IMR-90 (cell line): Measurements from ENCODE around the gene RNPEPL1. TPM values are rescaled to one million over a fixed set of nuclear protein-coding genes. Genes with fewer than 3 reads are reported as not detected.
A peak's percentile ranks its signal among the peaks of the same experiment; 100 is the strongest.

Source experiments
- ATAC-seq: fragments of 200-7000 bp; cut with Tn5 transposase; 2 replicates; pipeline ENCODE4 v1.9.1; 2020; ENCODE audit warnings: low read depth, mild to moderate bottlenecking, moderate library complexity
- BruUV-seq: library from RNA; stranded (reverse); fragments of 400-500 nt; replicated peaks from 2 replicates; lab custom pipeline; 2021; lab: Mats Ljungman, UMichigan
- CTCF ChIA-PET: fragments of 300-600 bp; formaldehyde crosslinking; extraction: SDS; loops from one replicate; lab custom pipeline; 2021; ENCODE audit warnings: antibody characterized with exemption; lab: Yijun Ruan, JAX
- POLR2A ChIA-PET: fragments of 300-600 bp; sonication (Branson Sonifier 250); formaldehyde crosslinking; loops from one replicate; lab custom pipeline; 2022; ENCODE audit warnings: antibody characterized with exemption; ENCODE audit not compliant: unreplicated experiment; lab: Charles Lee
- DNase-seq: peaks from one replicate; pipeline ENCODE4 v3.0.0; 2013
- H2AFZ ChIP-seq: replicated peaks from 2 replicates; pipeline ENCODE3; 2013; ENCODE audit warnings: low read length, mild to moderate bottlenecking; ENCODE audit not compliant: poor library complexity
- H2AK5ac ChIP-seq: 2 replicates; pipeline ENCODE4 v1.6.1; 2013; ENCODE audit warnings: low read depth, low read length, inconsistent platforms
- H2AK9ac ChIP-seq: replicated peaks from 2 replicates; pipeline ENCODE3; 2013; ENCODE audit warnings: mild to moderate bottlenecking, low read depth, low read length, moderate library complexity; ENCODE audit not compliant: poor library complexity
- H2BK120ac ChIP-seq: 2 replicates; pipeline ENCODE4 v1.6.1; 2013; ENCODE audit warnings: low read depth, low read length, inconsistent platforms
- H2BK15ac ChIP-seq: 3 replicates; pipeline ENCODE4 v1.6.1; 2013; ENCODE audit warnings: low read depth, low read length, inconsistent platforms
- H2BK20ac ChIP-seq: 2 replicates; pipeline ENCODE4 v1.6.1; 2013; ENCODE audit warnings: low read depth, mild to moderate bottlenecking, inconsistent platforms, low read length, moderate library complexity
- H2BK5ac ChIP-seq: 2 replicates; pipeline ENCODE4 v1.6.1; 2013; ENCODE audit warnings: mild to moderate bottlenecking, low read depth, low read length, inconsistent platforms; ENCODE audit not compliant: poor library complexity, severe bottlenecking
- H3K14ac ChIP-seq: replicated peaks from 2 replicates; pipeline ENCODE4 v1.6.1; 2013; ENCODE audit warnings: low read depth, low read length, inconsistent platforms
- H3K18ac ChIP-seq: 2 replicates; pipeline ENCODE4 v1.6.1; 2013; ENCODE audit warnings: low read depth, low read length, control low read depth
- H3K23ac ChIP-seq: 2 replicates; pipeline ENCODE4 v1.6.1; 2013; ENCODE audit warnings: low read depth, low read length, inconsistent platforms
- H3K27ac ChIP-seq: 2 replicates; pipeline ENCODE4 v1.5.1; 2013; ENCODE audit warnings: mild to moderate bottlenecking, control low read depth, low read length; ENCODE audit not compliant: insufficient read depth
- H3K27me3 ChIP-seq: 2 replicates; pipeline ENCODE4 v1.6.1; 2013; ENCODE audit warnings: low read length; ENCODE audit not compliant: control insufficient read depth, insufficient read depth
- H3K36me3 ChIP-seq: 2 replicates; pipeline ENCODE4 v1.6.1; 2013; ENCODE audit warnings: low read length, mixed read lengths; ENCODE audit not compliant: control insufficient read depth, insufficient read depth
- H3K4ac ChIP-seq: 2 replicates; pipeline ENCODE4 v1.6.1; 2013; ENCODE audit warnings: low read depth, low read length, inconsistent platforms
- H3K4me1 ChIP-seq: 2 replicates; pipeline ENCODE4 v1.6.1; 2013; ENCODE audit warnings: low read length, mixed read lengths; ENCODE audit not compliant: control insufficient read depth, insufficient read depth
- H3K4me2 ChIP-seq: 2 replicates; pipeline ENCODE4 v1.6.1; 2013; ENCODE audit warnings: low read depth, mild to moderate bottlenecking, control low read depth, low read length, moderate library complexity
- H3K4me3 ChIP-seq: 2 replicates; pipeline ENCODE4 v1.5.1; 2013; ENCODE audit warnings: low read depth, mild to moderate bottlenecking, control low read depth, low read length, moderate library complexity; ENCODE audit not compliant: insufficient read depth
- H3K56ac ChIP-seq: 2 replicates; pipeline ENCODE4 v1.6.1; 2013; ENCODE audit warnings: low read length, inconsistent platforms; ENCODE audit not compliant: insufficient read depth; ENCODE audit errors: extremely low read depth
- H3K79me1 ChIP-seq, 2 experiments: 2 replicates each; pipeline ENCODE4 v1.6.1; 2013; ENCODE audit warnings: low read length in 2 of 2, inconsistent platforms in 1 of 2, low read depth in 1 of 2
- H3K9ac ChIP-seq: 2 replicates; pipeline ENCODE4 v1.6.1; 2013; ENCODE audit warnings: low read depth, low read length, control low read depth
- H3K9me1 ChIP-seq: 2 replicates; pipeline ENCODE4 v1.6.1; 2013; ENCODE audit warnings: low read length, inconsistent platforms; ENCODE audit not compliant: insufficient read depth
- H3K9me3 ChIP-seq: 2 replicates; pipeline ENCODE4 v1.6.1; 2013; ENCODE audit warnings: low read length; ENCODE audit not compliant: control insufficient read depth, insufficient read depth
- H4K20me1 ChIP-seq: 2 replicates; pipeline ENCODE4 v1.6.1; 2013; ENCODE audit warnings: low read length, inconsistent platforms; ENCODE audit not compliant: insufficient read depth
- H4K5ac ChIP-seq: 2 replicates; pipeline ENCODE4 v1.6.1; 2013; ENCODE audit warnings: mild to moderate bottlenecking, low read depth, low read length, control low read depth
- H4K8ac ChIP-seq, 2 experiments: 2 replicates each; pipeline ENCODE4 v1.6.1; 2013; ENCODE audit warnings: low read depth in 2 of 2, low read length in 2 of 2, control low read depth in 1 of 2, inconsistent platforms in 1 of 2
- H4K91ac ChIP-seq: 2 replicates; pipeline ENCODE4 v1.6.1; 2013; ENCODE audit warnings: low read depth, low read length, inconsistent platforms; ENCODE audit not compliant: insufficient read depth
- FOS ChIP-seq: fragments of 150-350 bp; IDR thresholded peaks from 2 replicates; pipeline ENCODE4 v1.6.1; 2016; ENCODE audit warnings: low read depth, low read length
- WGBS, 2 experiments: methylation state at CpG; one replicate each; pipeline versions ENCODE4 v1.1.5 to v1.1.7; 2013; ENCODE audit warnings: missing lambda C conversion rate in 2 of 2; ENCODE audit not compliant: insufficient read length in 1 of 2; ENCODE audit errors: extremely low coverage in 2 of 2; 5-methylcytosine and 5-hydroxymethylcytosine counted together
- dilution Hi-C: fragments of 300-500 bp; cut with HindIII; formaldehyde crosslinking; loops from one replicate; pipeline ENCODE4 v1.14.3; 2018; ENCODE audit warnings: low sequenced_read_pairs; ENCODE audit not compliant: unreplicated experiment
- in situ Hi-C: fragments of 300-500 bp; cut with MboI; formaldehyde crosslinking; loops from 3 replicates; pipeline ENCODE4 v1.14.3; 2019; ENCODE audit warnings: low sequenced_read_pairs, inconsistent platforms, mixed read lengths
- intact Hi-C: fragments of 100-400 bp; cut with micrococcal nuclease; formaldehyde crosslinking; loops from 2 replicates; pipeline ENCODE4 v1.10.0; 2022
- polyA plus RNA-seq, 3 experiments: library from polyadenylated mRNA; depleted of rRNA; stranded (reverse); fragments of >200 nt; gene quantifications; 2 replicates each; pipeline ENCODE4 v1.2.3, GENCODE V29; 2012; ENCODE audit warnings: low replicate concordance in 1 of 3
- total RNA-seq: library from RNA; depleted of rRNA; stranded (reverse); fragments of >200 nt; gene quantifications from 2 replicates; pipeline ENCODE4 v1.2.3, GENCODE V29; 2012

The RNPEPL1 gene
- total and polyA plus RNA-seq, 2 of the 4 experiments (the other 2 are of a cell fraction), result 3.8 to 18.7 TPM

GRCh38 chr2:240559286-240559685 lies 9.0 kb upstream of the RNPEPL1 start:
- in situ Hi-C loops, result no loop called here
- POLR2A ChIA-PET, result no interaction called here
- Histone ChIP-seq H3K27ac (no peak overlapping the region), H3K4me3 (no peak overlapping the region), H2AFZ (no peak overlapping the region), H3K23ac (peak overlapping the region; percentile 37; the same call in 1 of the 2 replicates), H2BK15ac (no peak overlapping the region), H3K9ac (no peak overlapping the region), H4K5ac (no peak overlapping the region), H3K4me2 (peak overlapping the region; percentile 33; the same call in 1 of the 2 replicates), H3K36me3 (peaks cover 4% of the 10 kb centered on the region; the same call in 1 of the 2 replicates), H3K56ac (no peak overlapping the region), H2AK5ac (peak overlapping the region; percentile 23), H3K79me1 (peaks cover 34 to 65% of the 10 kb centered on the region in 2 experiments), H3K9me3 (no peaks in the 10 kb centered on the region), H3K4ac (no peak overlapping the region), H4K8ac (no peak overlapping the region), H3K18ac (no peak overlapping the region), H3K9me1 (peaks cover 20% of the 10 kb centered on the region), H3K4me1 (peaks cover 5% of the 10 kb centered on the region), H2BK20ac (no peak overlapping the region), H2BK120ac (no peak overlapping the region), H4K91ac (no peak overlapping the region), H2BK5ac (no peak overlapping the region), H3K14ac (no peak overlapping the region), H2AK9ac (peak overlapping the region; percentile 30), H4K20me1 (peaks cover 26% of the 10 kb centered on the region), H3K27me3 (no peaks in the 10 kb centered on the region)
- DNase-seq (no peak), ATAC-seq (no peak)
- dilution Hi-C loops, result no loop called here
- no TSS peak for BruUV-seq
- CTCF ChIA-PET, result no interaction called here
- no CpG with 5 or more reads among the region's 3 CpGs for WGBS, 2 experiments
- intact Hi-C loops, result no loop called here
- no peak for TF ChIP-seq FOS
